GM12892 (cell line): ENCODE results near the gene JAK1.

Experiments used
- POLR2A ChIP-seq: IDR thresholded peaks from 2 replicates; pipeline ENCODE4 v1.6.1; 2011; ENCODE audit warnings: low read depth, low read length, control low read depth
- POLR2AphosphoS5 ChIP-seq: IDR thresholded peaks from 2 replicates; pipeline ENCODE4 v1.6.1; 2011; ENCODE audit warnings: low read depth, low read length, control low read depth
- TAF1 ChIP-seq: IDR thresholded peaks from 2 replicates; pipeline ENCODE4 v1.6.1; 2011; ENCODE audit warnings: low read depth, mild to moderate bottlenecking, control low read depth, low read length, borderline replicate concordance

DNA sequence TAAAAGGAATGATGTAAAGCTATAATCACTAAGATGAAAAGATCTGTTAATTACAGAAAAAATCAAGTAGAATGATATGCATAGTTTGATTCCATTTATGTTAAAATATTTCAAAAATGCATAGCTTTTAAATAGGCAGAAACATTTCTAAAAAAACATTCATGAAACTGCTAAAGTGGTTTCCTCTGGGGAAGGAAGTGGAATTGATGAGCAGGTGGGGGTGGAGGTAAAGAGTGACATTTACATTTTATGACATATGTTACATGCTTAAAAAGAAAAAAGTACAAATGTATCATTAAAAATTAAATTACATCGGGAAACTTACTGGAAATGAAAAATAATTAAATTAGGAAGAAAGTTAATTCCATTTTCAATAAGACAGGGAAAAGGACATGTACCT lies 42.8 kb upstream of the JAK1 start:
- TF ChIP-seq POLR2A: no peak
- TF ChIP-seq POLR2AphosphoS5: no peak
- TF ChIP-seq TAF1: no peak
